Nephron progenitor cell (in vitro differentiated cells): Measurements from ENCODE around the gene SPSB3.

Source experiments
- DNase-seq: peaks from one replicate; pipeline ENCODE4 v3.0.0; 2021
- H3K27ac Mint-ChIP-seq: 2 replicates; pipeline ENCODE4 v1.8.0; 2021; ENCODE audit warnings: mild to moderate bottlenecking, moderate library complexity, mixed read lengths
- H3K27me3 Mint-ChIP-seq: 2 replicates; pipeline ENCODE4 v1.8.0; 2021; ENCODE audit warnings: mild to moderate bottlenecking, low read depth, mixed read lengths; ENCODE audit not compliant: poor library complexity
- H3K36me3 Mint-ChIP-seq: 2 replicates; pipeline ENCODE4 v1.8.0; 2021; ENCODE audit warnings: low read depth, mixed read lengths
- H3K4me1 Mint-ChIP-seq: 2 replicates; pipeline ENCODE4 v1.8.0; 2021; ENCODE audit warnings: mixed read lengths
- H3K4me3 Mint-ChIP-seq: 2 replicates; pipeline ENCODE4 v1.8.0; 2021; ENCODE audit warnings: mild to moderate bottlenecking, moderate library complexity, mixed read lengths
- H3K9me3 Mint-ChIP-seq: 2 replicates; pipeline ENCODE4 v1.8.0; 2021; ENCODE audit warnings: mild to moderate bottlenecking, moderate library complexity, mixed read lengths
- CTCF ChIP-seq: fragments of 200-600 bp; sonication (generic); IDR thresholded peaks from 2 replicates; pipeline ENCODE4 v1.5.0; 2021; ENCODE audit warnings: antibody characterized with exemption

Gene SPSB3

GRCh38 chr16:1787322-1788094 lies 5.1 kb upstream of the SPSB3 start:
- Mint-ChIP-seq H3K36me3 (peaks cover 4% of the 10 kb centered on the region), H3K9me3 (no peaks in the 10 kb centered on the region), H3K27ac (no peak overlapping the region), H3K4me3 (no peak overlapping the region), H3K27me3 (no peaks in the 10 kb centered on the region), H3K4me1 (peaks cover 16% of the 10 kb centered on the region)
- TF ChIP-seq CTCF = no peak
- peak; percentile 3 for DNase-seq

GRCh38 chr16:1787056-1787321 lies 4.6 kb upstream of the SPSB3 start:
- H3K27ac Mint-ChIP-seq = no peak overlapping the region
- no peak overlapping the region for H3K4me3 Mint-ChIP-seq
- no peak for TF ChIP-seq CTCF
- H3K4me1 Mint-ChIP-seq = peaks cover 16% of the 10 kb centered on the region
- H3K27me3 Mint-ChIP-seq = no peaks in the 10 kb centered on the region
- DNase-seq = no peak
- peaks cover 4% of the 10 kb centered on the region for H3K36me3 Mint-ChIP-seq
- H3K9me3 Mint-ChIP-seq = no peaks in the 10 kb centered on the region

GRCh38 chr16:1786242-1787055 lies 4.1 kb upstream of the SPSB3 start:
- TF ChIP-seq CTCF = no peak
- peak; percentile 3 for DNase-seq
- H3K4me1 Mint-ChIP-seq = peaks cover 22% of the 10 kb centered on the region
- peaks cover 4% of the 10 kb centered on the region for H3K36me3 Mint-ChIP-seq
- H3K4me3 Mint-ChIP-seq = no peak overlapping the region
- no peaks in the 10 kb centered on the region for H3K9me3 Mint-ChIP-seq
- H3K27ac Mint-ChIP-seq = no peak overlapping the region
- no peaks in the 10 kb centered on the region for H3K27me3 Mint-ChIP-seq

- no peak for DNase-seq
- peaks cover 4% of the 10 kb centered on the region for H3K36me3 Mint-ChIP-seq
- peaks cover 27% of the 10 kb centered on the region for H3K4me1 Mint-ChIP-seq
- no peak overlapping the region for H3K4me3 Mint-ChIP-seq
- no peaks in the 10 kb centered on the region for H3K27me3 Mint-ChIP-seq
- H3K27ac Mint-ChIP-seq = no peak overlapping the region
- no peak for TF ChIP-seq CTCF
- no peaks in the 10 kb centered on the region for H3K9me3 Mint-ChIP-seq
Measured at GRCh38 chr16:1785846-1786170, 3.4 kb upstream of the SPSB3 start.

- H3K27ac Mint-ChIP-seq = no peak overlapping the region
- H3K36me3 Mint-ChIP-seq = peaks cover 4% of the 10 kb centered on the region
- H3K9me3 Mint-ChIP-seq = no peaks in the 10 kb centered on the region
- DNase-seq = peak; percentile 3
- peaks cover 27% of the 10 kb centered on the region for H3K4me1 Mint-ChIP-seq
- TF ChIP-seq CTCF = no peak
- no peaks in the 10 kb centered on the region for H3K27me3 Mint-ChIP-seq
- peak overlapping the region; percentile 68 for H3K4me3 Mint-ChIP-seq
Measured at GRCh38 chr16:1784977-1785845, 2.8 kb upstream of the SPSB3 start.
